GM10248 (cell line): ENCODE measurements around the gene OR51Q1.

Source experiments
- CTCF ChIA-PET: fragments of 300-600 bp; sonication (Branson Sonifier 250); formaldehyde crosslinking; extraction: SDS; loops from one replicate; lab custom pipeline; 2021; ENCODE audit warnings: antibody characterized with exemption; lab: Yijun Ruan, JAX
- POLR2A ChIA-PET: fragments of 350-650 bp; sonication (Branson Sonifier 250); formaldehyde crosslinking; extraction: SDS; loops from one replicate; lab custom pipeline; 2020; ENCODE audit warnings: antibody characterized with exemption; lab: Yijun Ruan, JAX
- DNase-seq: peaks from one replicate; pipeline ENCODE4 v3.0.0; 2012; ENCODE audit errors: extremely low spot score
- TF ChIP-seq, protein P1 (sequence below): IDR thresholded peaks from 2 replicates; pipeline ENCODE4 v1.5.1; 2012; ENCODE audit warnings: mild to moderate bottlenecking, low read depth; ENCODE audit errors: extremely low read depth, missing control alignments, control extremely low read depth

The OR51Q1 gene, protein sequence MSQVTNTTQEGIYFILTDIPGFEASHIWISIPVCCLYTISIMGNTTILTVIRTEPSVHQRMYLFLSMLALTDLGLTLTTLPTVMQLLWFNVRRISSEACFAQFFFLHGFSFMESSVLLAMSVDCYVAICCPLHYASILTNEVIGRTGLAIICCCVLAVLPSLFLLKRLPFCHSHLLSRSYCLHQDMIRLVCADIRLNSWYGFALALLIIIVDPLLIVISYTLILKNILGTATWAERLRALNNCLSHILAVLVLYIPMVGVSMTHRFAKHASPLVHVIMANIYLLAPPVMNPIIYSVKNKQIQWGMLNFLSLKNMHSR

DNA sequence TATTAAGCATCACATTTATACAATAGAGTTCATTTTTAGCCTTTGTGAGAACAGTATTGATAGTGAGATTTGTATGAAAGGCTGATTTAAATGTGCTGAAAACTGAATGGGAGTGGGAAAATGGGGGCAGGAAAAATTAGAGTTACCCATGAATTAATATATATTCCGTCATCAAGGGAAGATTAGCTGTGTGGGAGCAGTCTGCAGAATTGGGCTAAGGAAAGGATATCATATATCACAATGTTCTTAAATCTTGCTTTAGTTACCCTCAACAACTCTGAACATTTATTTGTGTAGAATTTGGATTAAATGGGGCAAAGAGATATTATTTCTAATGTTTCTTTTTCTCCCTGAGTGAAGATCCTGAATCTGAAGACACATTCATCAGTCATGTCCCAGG lies at the start of gene OR51Q1:
Gene OR51Q1 (plus strand): TSS at position 301 of the 400 bp plus-strand sequence. CDS start 90 bp downstream, at position 391.
- TF ChIP-seq, protein P1, sequence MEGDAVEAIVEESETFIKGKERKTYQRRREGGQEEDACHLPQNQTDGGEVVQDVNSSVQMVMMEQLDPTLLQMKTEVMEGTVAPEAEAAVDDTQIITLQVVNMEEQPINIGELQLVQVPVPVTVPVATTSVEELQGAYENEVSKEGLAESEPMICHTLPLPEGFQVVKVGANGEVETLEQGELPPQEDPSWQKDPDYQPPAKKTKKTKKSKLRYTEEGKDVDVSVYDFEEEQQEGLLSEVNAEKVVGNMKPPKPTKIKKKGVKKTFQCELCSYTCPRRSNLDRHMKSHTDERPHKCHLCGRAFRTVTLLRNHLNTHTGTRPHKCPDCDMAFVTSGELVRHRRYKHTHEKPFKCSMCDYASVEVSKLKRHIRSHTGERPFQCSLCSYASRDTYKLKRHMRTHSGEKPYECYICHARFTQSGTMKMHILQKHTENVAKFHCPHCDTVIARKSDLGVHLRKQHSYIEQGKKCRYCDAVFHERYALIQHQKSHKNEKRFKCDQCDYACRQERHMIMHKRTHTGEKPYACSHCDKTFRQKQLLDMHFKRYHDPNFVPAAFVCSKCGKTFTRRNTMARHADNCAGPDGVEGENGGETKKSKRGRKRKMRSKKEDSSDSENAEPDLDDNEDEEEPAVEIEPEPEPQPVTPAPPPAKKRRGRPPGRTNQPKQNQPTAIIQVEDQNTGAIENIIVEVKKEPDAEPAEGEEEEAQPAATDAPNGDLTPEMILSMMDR = no peak
- DNase-seq = no peak
- POLR2A ChIA-PET = no interaction called here
- CTCF ChIA-PET = no interaction called here

DNA sequence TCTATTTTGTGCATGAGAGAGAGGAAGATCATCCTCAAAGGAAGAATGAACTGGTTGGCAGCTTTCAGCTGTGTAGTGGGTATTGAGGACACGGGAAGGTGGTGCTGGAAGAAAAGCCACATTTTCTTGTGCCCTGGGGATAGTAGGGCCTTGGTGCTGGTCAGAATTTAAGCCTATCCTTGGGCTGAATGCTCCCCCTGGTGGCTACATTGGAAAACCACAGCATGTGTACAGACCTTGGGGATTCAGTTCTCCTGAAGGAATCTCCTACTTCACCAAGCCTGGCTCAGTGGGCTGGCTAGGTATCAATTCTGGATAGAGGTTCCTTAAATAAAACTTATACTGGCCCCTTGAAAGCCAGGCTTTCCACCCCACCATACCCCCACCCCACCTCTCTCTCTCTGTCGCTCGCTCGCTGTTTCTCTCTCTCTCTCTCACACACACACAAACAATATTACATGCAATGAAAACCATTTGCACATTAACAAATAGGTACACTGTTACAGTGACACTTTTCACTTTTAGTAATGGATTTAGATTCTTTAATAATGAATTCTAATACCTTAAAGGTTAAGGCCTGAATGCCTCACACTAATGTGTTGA lies 41.1 kb upstream of the OR51Q1 start:
- TF ChIP-seq, protein P1 = peak; percentile 56
- peak; percentile 46 for DNase-seq
- POLR2A ChIA-PET = no interaction called here
- CTCF ChIA-PET = interaction anchor here (1.0 to 4.7 kb wide), 7 partner anchors 9 to 256 kb away, joined by 3 to 25 read pairs (median 4); no protein-coding TSS in a partner anchor

DNA sequence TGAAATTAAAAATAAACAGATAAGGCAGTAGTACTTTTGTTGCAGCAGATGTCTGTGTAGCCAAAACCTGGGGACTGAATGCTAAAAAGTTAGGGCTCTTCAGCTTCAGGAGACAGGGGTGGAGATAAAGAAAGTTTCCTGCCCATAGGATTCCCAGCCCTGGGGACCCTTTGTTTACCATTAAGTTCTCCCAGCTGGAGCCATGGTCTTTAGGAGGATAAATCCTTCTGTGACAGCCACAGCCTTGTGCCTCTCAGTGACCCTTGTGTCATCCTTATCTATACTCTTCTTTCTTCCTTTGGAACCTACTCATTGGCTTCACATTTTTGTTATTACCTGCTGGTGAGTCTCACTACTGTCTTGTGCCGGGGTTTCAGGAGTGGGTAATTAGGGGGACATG lies 38.3 kb upstream of the OR51Q1 start, which contains the start of gene OR51M1:
Gene OR51M1 (plus strand): TSS at position 237 of the 400 bp plus-strand sequence. CDS start 5,587 bp downstream, outside the sequence.
- DNase-seq = no peak
- TF ChIP-seq, protein P1 = no peak
- ChIA-PET POLR2A (no interaction called here), CTCF (interaction anchor here (4.7 kb wide), 1 partner anchor 12 kb away, joined by 25 read pairs; no protein-coding TSS in a partner anchor)

DNA sequence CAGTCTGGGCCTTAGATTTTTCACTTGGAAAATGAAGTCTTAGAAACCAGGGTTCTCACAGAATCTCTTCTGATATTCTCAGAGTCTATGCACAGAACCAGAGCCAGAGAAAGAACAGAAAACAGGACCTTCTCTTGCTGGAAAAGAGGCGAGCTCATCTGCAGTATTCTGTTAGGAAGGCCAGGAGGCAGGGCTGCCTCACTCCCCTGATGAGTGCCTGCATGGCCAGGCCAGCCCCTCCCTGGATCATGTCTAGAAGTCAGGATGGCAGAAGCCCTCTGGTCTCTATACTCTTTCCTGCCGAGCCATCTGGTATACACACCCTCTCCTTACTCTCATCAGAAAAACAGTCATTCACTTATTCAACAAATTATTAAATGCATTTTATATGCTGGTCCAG lies 37.6 kb upstream of the OR51Q1 start:
- no peak for DNase-seq
- TF ChIP-seq, protein P1 = no peak
- CTCF ChIA-PET = no interaction called here
- POLR2A ChIA-PET = no interaction called here

DNA sequence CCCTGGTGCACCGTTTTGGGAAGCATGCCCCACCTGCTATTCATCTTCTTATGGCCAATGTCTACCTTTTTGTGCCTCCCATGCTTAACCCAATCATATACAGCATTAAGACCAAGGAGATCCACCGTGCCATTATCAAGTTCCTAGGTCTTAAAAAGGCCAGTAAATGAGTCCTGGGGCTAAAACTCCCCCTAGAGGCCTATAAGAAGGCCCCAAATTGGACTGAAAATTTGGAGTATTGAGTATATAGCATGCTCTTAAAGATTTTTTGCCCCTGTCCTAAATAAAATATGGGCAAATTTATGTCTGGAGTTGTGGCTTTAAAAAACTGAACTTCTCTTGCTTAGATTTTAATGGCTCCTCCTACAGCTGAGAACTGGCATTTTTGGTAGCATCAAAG lies 31.7 kb upstream of the OR51Q1 start:
- DNase-seq = no peak
- CTCF ChIA-PET = no interaction called here
- TF ChIP-seq, protein P1 = no peak
- POLR2A ChIA-PET = no interaction called here

DNA sequence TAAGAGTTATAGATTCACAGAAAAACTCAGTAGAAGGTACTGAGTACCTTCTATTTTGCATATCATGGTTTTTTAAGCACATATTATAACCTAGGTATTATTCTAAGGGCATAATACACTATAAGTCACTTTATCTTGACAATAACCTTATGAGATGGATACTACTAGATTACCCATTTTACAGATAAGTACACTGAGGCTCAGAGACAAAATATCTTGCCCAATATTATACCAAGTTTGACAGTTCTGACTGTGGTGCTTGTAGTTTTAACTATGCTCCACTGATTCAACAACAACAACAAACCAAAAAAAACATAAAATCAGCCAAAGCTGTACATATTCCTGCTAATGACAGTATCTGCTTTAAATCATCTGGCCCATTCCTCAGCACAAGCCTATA lies 27.8 kb upstream of the OR51Q1 start:
- DNase-seq = no peak
- TF ChIP-seq, protein P1 = no peak
- ChIA-PET CTCF (no interaction called here), POLR2A (no interaction called here)
